HepG2 (cell line): ENCODE data around the gene CBLC. TPM values are rescaled to one million over a fixed set of nuclear protein-coding genes. Genes with fewer than 3 reads are reported as not detected.

ENCODE experiments used
- ARID5B ChIP-seq: IDR thresholded peaks from 2 replicates; pipeline ENCODE4 v1.4.0; 2020; ENCODE audit warnings: mild to moderate bottlenecking, missing genetic modification reagents
- BCL6 ChIP-seq: IDR thresholded peaks from 2 replicates; pipeline ENCODE4 v1.6.1; 2016; ENCODE audit warnings: missing genetic modification reagents, missing compliant biosample characterization
- DMTF1 ChIP-seq: sonication (generic); formaldehyde crosslinking; IDR thresholded peaks from 2 replicates; pipeline ENCODE4 v1.4.0; 2020; ENCODE audit warnings: mild to moderate bottlenecking, missing genetic modification reagents
- FOXA1 ChIP-seq, 2 experiments: fragments of 450-650 bp in 1 of 2; sonication (generic) in 1 of 2; formaldehyde crosslinking in 1 of 2; IDR thresholded peaks; 2 replicates each; pipeline versions ENCODE4 v1.4.0 to v1.6.1; 2016 to 2020; ENCODE audit warnings: missing genetic modification reagents in 1 of 2
- HCFC1 ChIP-seq: fragments of 150-350 bp; IDR thresholded peaks from 2 replicates; pipeline ENCODE4 v1.6.1; 2014; ENCODE audit warnings: low read depth, low read length
- HMGA1 ChIP-seq: sonication (generic); formaldehyde crosslinking; conservative IDR thresholded peaks from 2 replicates; pipeline ENCODE4 v1.4.0; 2020; ENCODE audit warnings: missing genetic modification reagents
- HNRNPK ChIP-seq: fragments of 200-400 bp; formaldehyde crosslinking; IDR thresholded peaks from 2 replicates; pipeline ENCODE4 v1.6.1; 2018; ENCODE audit warnings: low read length, low read depth, moderate library complexity, mild to moderate bottlenecking; ENCODE audit not compliant: poor library complexity, severe bottlenecking
- MEF2D ChIP-seq: sonication (generic); formaldehyde crosslinking; IDR thresholded peaks from 2 replicates; pipeline ENCODE4 v1.5.1; 2020; ENCODE audit warnings: mild to moderate bottlenecking, missing genetic modification reagents
- MLX ChIP-seq: IDR thresholded peaks from 2 replicates; pipeline ENCODE4 v1.6.1; 2016
- MXD1 ChIP-seq: sonication (generic); formaldehyde crosslinking; IDR thresholded peaks from 2 replicates; pipeline ENCODE4 v1.4.0; 2020; ENCODE audit warnings: mild to moderate bottlenecking, missing genetic modification reagents
- NCOR1 ChIP-seq: fragments of 200-600 bp; sonication (generic); IDR thresholded peaks from 2 replicates; pipeline ENCODE4 v1.7.0; 2017; ENCODE audit warnings: antibody characterized with exemption, low read length, borderline replicate concordance
- NR2C2 ChIP-seq: sonication (generic); formaldehyde crosslinking; IDR thresholded peaks from 2 replicates; pipeline ENCODE4 v1.4.0; 2020; ENCODE audit warnings: missing genetic modification reagents, mild to moderate bottlenecking, moderate library complexity, borderline replicate concordance
- NR2F1 ChIP-seq, 2 experiments: fragments of 450-650 bp in 1 of 2; formaldehyde crosslinking in 1 of 2; IDR thresholded peaks; 2 replicates each; pipeline versions ENCODE4 v1.5.0 to v1.6.1; 2016 to 2020; ENCODE audit warnings: mild to moderate bottlenecking in 1 of 2, missing compliant biosample characterization in 1 of 2, missing genetic modification reagents in 1 of 2, moderate library complexity in 1 of 2
- POLR2G ChIP-seq: fragments of 200-400 bp; formaldehyde crosslinking; IDR thresholded peaks from 2 replicates; pipeline ENCODE4 v1.6.1; 2018; ENCODE audit warnings: mild to moderate bottlenecking, low read depth, low read length, moderate library complexity
- RXRA ChIP-seq: sonication (generic); formaldehyde crosslinking; IDR thresholded peaks from 2 replicates; pipeline ENCODE4 v1.5.1; 2020; ENCODE audit warnings: missing genetic modification reagents
- SETDB1 ChIP-seq: sonication (generic); formaldehyde crosslinking; IDR thresholded peaks from 2 replicates; pipeline ENCODE4 v1.5.1; 2020; ENCODE audit warnings: missing genetic modification reagents, mild to moderate bottlenecking, borderline replicate concordance
- SPEN ChIP-seq: sonication (generic); formaldehyde crosslinking; IDR thresholded peaks from 2 replicates; pipeline ENCODE4 v1.5.1; 2020; ENCODE audit warnings: low read depth, mild to moderate bottlenecking, missing genetic modification reagents
- ZNF17 ChIP-seq: sonication (generic); formaldehyde crosslinking; IDR thresholded peaks from 2 replicates; pipeline ENCODE4 v1.5.0; 2020; ENCODE audit warnings: mild to moderate bottlenecking, missing genetic modification reagents
- ZNF234 ChIP-seq: sonication (generic); formaldehyde crosslinking; conservative IDR thresholded peaks from 2 replicates; pipeline ENCODE4 v1.5.1; 2020; ENCODE audit warnings: mild to moderate bottlenecking, missing genetic modification reagents
- ZNF256 ChIP-seq: sonication (generic); formaldehyde crosslinking; conservative IDR thresholded peaks from 2 replicates; pipeline ENCODE4 v1.4.0; 2020; ENCODE audit warnings: missing genetic modification reagents
- ZNF441 ChIP-seq: sonication (generic); formaldehyde crosslinking; IDR thresholded peaks from 2 replicates; pipeline ENCODE4 v1.7.0; 2021; ENCODE audit warnings: missing genetic modification reagents, borderline replicate concordance
- ZNF792 ChIP-seq: IDR thresholded peaks from 2 replicates; pipeline ENCODE4 v1.6.1; 2016
- ZSCAN30 ChIP-seq: sonication (generic); formaldehyde crosslinking; IDR thresholded peaks from 2 replicates; pipeline ENCODE4 v1.5.0; 2020; ENCODE audit warnings: mild to moderate bottlenecking, missing genetic modification reagents
- polyA plus RNA-seq, 8 experiments: library from polyadenylated mRNA; depleted of rRNA in 3 of 8; stranded (reverse) in 7 of 8; unstranded in 1 of 8; fragments of >200 nt; fragmentation: Illumina TruSeq in 4 of 8; extraction: Trizol in 4 of 8; gene quantifications; 2 replicates each; pipeline versions ENCODE4 v1.2.1 to v1.2.3, GENCODE V29; 2011 to 2016; ENCODE audit warnings: low read depth in 4 of 8, missing spikeins in 1 of 8, mixed read lengths in 1 of 8; ENCODE audit not compliant: insufficient read depth in 1 of 8
- total RNA-seq, 5 experiments: library from RNA; depleted of rRNA; stranded (reverse); fragments of >200 nt; fragmentation: Illumina TruSeq; extraction: Trizol; gene quantifications; 2 replicates each; pipeline ENCODE4 v1.2.3, GENCODE V29; 2016; ENCODE audit warnings: low read depth in 1 of 5

The CBLC gene
- total and polyA plus RNA-seq, 2 of the 13 experiments (the other 11 are each of a cell fraction or from before 2014, with no cell fraction given) = 1.8 to 2.6 TPM

- no peak; the same call in 1 of the 2 replicates for TF ChIP-seq ARID5B (CRISPR knock-in tag)
- no peak; the same call in 1 of the 2 replicates for TF ChIP-seq MEF2D (CRISPR knock-in tag)
- TF ChIP-seq HNRNPK = no peak
- peak; percentile 26 for TF ChIP-seq RXRA (CRISPR knock-in tag)
- no peak for TF ChIP-seq MLX (CRISPR knock-in tag)
- no peak for TF ChIP-seq NCOR1
- no peak for TF ChIP-seq ZNF441 (CRISPR knock-in tag)
- peak; percentile 56 for TF ChIP-seq POLR2G
- no peak for TF ChIP-seq SPEN (CRISPR knock-in tag)
- TF ChIP-seq HMGA1 (CRISPR knock-in tag) = no peak
- no peak for TF ChIP-seq SETDB1
- TF ChIP-seq MXD1 (CRISPR knock-in tag) = no peak
- TF ChIP-seq DMTF1 = no peak
- TF ChIP-seq HCFC1 = no peak
- TF ChIP-seq ZNF234 (CRISPR knock-in tag) = no peak
- no peak for TF ChIP-seq NR2F1 (CRISPR knock-in tag; IDR thresholded peaks at IDR 0.05)
- no peak for TF ChIP-seq ZNF17 (CRISPR knock-in tag)
- peak; percentile 94 for TF ChIP-seq NR2C2
- TF ChIP-seq BCL6 (CRISPR knock-in tag) = peak; percentile 32
- no peak for TF ChIP-seq ZSCAN30 (CRISPR knock-in tag)
- no peak for TF ChIP-seq FOXA1 (IDR thresholded peaks at IDR 0.05)
- no peak for TF ChIP-seq FOXA1 (CRISPR knock-in tag; IDR thresholded peaks at IDR 0.05)
- 0 out of 2 replicates have a peak, but pooled peaks have one; percentile 14 for TF ChIP-seq ZNF792 (CRISPR knock-in tag)
- no peak for TF ChIP-seq ZNF256 (CRISPR knock-in tag)
Observed at GRCh38 chr19:44847144-44848035, 69.7 kb downstream of the CBLC start (continued).
